Psoas muscle (tissue), 8 donors: ENCODE data around the gene AKAP5. TPM values are rescaled to one million over a fixed set of nuclear protein-coding genes. Genes with fewer than 3 reads are reported as not detected.
A peak's percentile ranks its signal among the peaks of the same experiment; 100 is the strongest.

Experiments used
- ATAC-seq, 4 donors: fragments of 200-7000 bp; cut with Tn5 transposase; one replicate each; pipeline ENCODE4 v1.9.1; 2020; ENCODE audit warnings: moderate library complexity in 3 of 4, mild to moderate bottlenecking in 2 of 4
- DNase-seq, 2 donors: peaks; one replicate each; pipeline ENCODE4 v3.0.0-alpha.2; 2020
- H3K27ac ChIP-seq: fragments of 200-600 bp; one replicate; pipeline ENCODE4 v1.8.0; 2022
- H3K27me3 ChIP-seq, 3 donors: fragments of 200-600 bp in 1 of 3; one replicate each; pipeline versions ENCODE4 v1.6.1 to v1.8.0; 2013 to 2022; ENCODE audit warnings: low read length in 2 of 3, mild to moderate bottlenecking in 2 of 3, moderate library complexity in 1 of 3; ENCODE audit not compliant: insufficient read depth in 3 of 3
- H3K36me3 ChIP-seq, 2 donors: fragments of 200-600 bp in 1 of 2; one replicate each; pipeline versions ENCODE4 v1.6.1 to v1.8.0; 2013 to 2022; ENCODE audit warnings: low read depth in 1 of 2, mild to moderate bottlenecking in 1 of 2, moderate library complexity in 1 of 2; ENCODE audit not compliant: insufficient read depth in 1 of 2
- H3K4me1 ChIP-seq: fragments of 200-600 bp; one replicate; pipeline ENCODE4 v1.8.0; 2022
- H3K4me3 ChIP-seq: fragments of 200-600 bp; one replicate; pipeline ENCODE4 v1.8.0; 2022; ENCODE audit warnings: mild to moderate bottlenecking
- H3K9me3 ChIP-seq: fragments of 200-600 bp; one replicate; pipeline ENCODE4 v1.8.0; 2022
- CTCF ChIP-seq: fragments of 200-600 bp; IDR thresholded peaks from one replicate; pipeline ENCODE4 v1.8.0; 2022; ENCODE audit warnings: antibody characterized with exemption
- WGBS, 3 donors: extraction: QIAGEN DNeasy Blood & Tissue Kit; methylation state at CpG; one replicate each; pipeline versions ENCODE4 v1.1.6 to v1.1.7; 2013; 5-methylcytosine and 5-hydroxymethylcytosine counted together
- intact Hi-C, 2 donors: fragments of 100-400 bp; cut with DNase I; formaldehyde crosslinking; loops; one replicate each; pipeline versions ENCODE4 v1.11.0 to v1.14.2; 2022
- polyA plus RNA-seq, 3 donors: library from polyadenylated mRNA; stranded (reverse); fragments of 200-250 nt; gene quantifications; one replicate each; pipeline ENCODE4 v1.2.3, GENCODE V29; 2013
- total RNA-seq, 4 donors: library from RNA; stranded (reverse); fragmentation: NEBNext Ultra II Directional in 2 of 4; extraction: Animal tissue kit (Norgen Biotek cat#: 25700) in 2 of 4; gene quantifications; one replicate each; pipeline versions ENCODE4 v1.2.1 to v1.2.4, GENCODE V29; 2021 to 2023
- donor health status: healthy with polysubstance abuse.
- donor health status: DM: no; HTN: no; CAD: no; lungs with moderate emphysema.
- donor health status: Bipolar disorder and iron deficiency.
- donor health status: healthy.
- donor health status: DM: yes; HTN: yes; CAD: no.
- donor health status: DM: no; HTN: no; CAD: no.
- donor health status: DM: no; HTN: no; CAD: no.
- donor health status: DM: yes; HTN: yes; CAD: no.

Gene AKAP5
- total and polyA plus RNA-seq, 7 donors: 0.01 to 0.18 (median 0.08) TPM

GRCh38 chr14:64419003-64419402, 46.3 kb upstream of the AKAP5 start:
- Histone ChIP-seq H3K4me1 (peaks cover 5% of the 10 kb centered on the region), H3K27me3 (no peaks in the 10 kb centered on the region), H3K9me3 (no peaks in the 10 kb centered on the region), H3K36me3 (peaks cover 0 to 78% of the 10 kb centered on the region in 2 donors), H3K4me3 (no peak overlapping the region), H3K27ac (no peak overlapping the region)
- intact Hi-C loops: no loop called here
- no peak for DNase-seq
- no peak for TF ChIP-seq CTCF
- WGBS, 3 donors: 68 to 82% (median 72%) methylated on average over 7 of the region's 7 CpGs
- no peak for ATAC-seq

GRCh38 chr14:64421166-64421565, 44.1 kb upstream of the AKAP5 start:
- intact Hi-C loops: no loop called here
- H3K27ac ChIP-seq: peak overlapping the region; percentile 60
- H3K4me3 ChIP-seq: no peak overlapping the region
- H3K9me3 ChIP-seq: no peaks in the 10 kb centered on the region
- peaks cover 3 to 83% of the 10 kb centered on the region in 2 donors for H3K36me3 ChIP-seq
- WGBS, 3 donors: 27 to 39% (median 34%) methylated on average over 8 of the region's 8 CpGs
- TF ChIP-seq CTCF: no peak
- no peaks in the 10 kb centered on the region for H3K27me3 ChIP-seq
- peak; percentile 87 to 94 (median 92) for ATAC-seq
- H3K4me1 ChIP-seq: peaks cover 5% of the 10 kb centered on the region
- peak; percentile 33 to 62 for DNase-seq

- Histone ChIP-seq H3K36me3 (peaks cover 3 to 83% of the 10 kb centered on the region in 2 donors), H3K27me3 (no peaks in the 10 kb centered on the region), H3K27ac (no peak overlapping the region), H3K4me3 (no peak overlapping the region), H3K9me3 (no peaks in the 10 kb centered on the region), H3K4me1 (peaks cover 5% of the 10 kb centered on the region)
- no peak for TF ChIP-seq CTCF
- 94 to 100% (median 95%) methylated on average over 1 of the region's 1 CpG for WGBS, 3 donors
- intact Hi-C loops: no loop called here
- ATAC-seq: no peak
- no peak for DNase-seq
These were observed 43.3 kb upstream of the AKAP5 start for GRCh38 chr14:64422005-64422404.

DNA sequence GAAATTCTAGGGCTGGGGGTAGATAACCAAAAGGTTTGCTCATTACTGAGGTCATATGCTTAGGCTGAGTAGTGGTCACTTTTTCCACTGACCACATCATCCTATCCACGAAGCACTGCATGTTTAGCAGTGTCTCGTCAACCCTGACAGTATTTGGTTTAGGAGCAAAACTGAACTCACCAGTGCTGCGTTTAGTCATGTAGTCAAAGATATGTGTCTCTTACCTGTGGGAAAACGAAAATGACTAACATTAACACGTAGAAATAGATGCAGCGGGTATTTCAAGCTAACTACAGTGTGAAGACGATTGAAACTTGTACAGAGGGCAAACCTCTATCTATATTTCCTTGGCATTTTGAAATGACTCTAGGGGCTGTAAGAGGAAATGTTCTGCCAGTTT, 42.5 kb upstream of the AKAP5 start:
- no peak overlapping the region for H3K4me3 ChIP-seq
- TF ChIP-seq CTCF: no peak
- peaks cover 5% of the 10 kb centered on the region for H3K4me1 ChIP-seq
- 85 to 95% (median 90%) methylated on average over 7 of the region's 7 CpGs for WGBS, 3 donors
- no peak overlapping the region for H3K27ac ChIP-seq
- H3K9me3 ChIP-seq: no peaks in the 10 kb centered on the region
- no peaks in the 10 kb centered on the region for H3K27me3 ChIP-seq
- no peak for DNase-seq
- ATAC-seq: no peak
- intact Hi-C loops: no loop called here
- peaks cover 3 to 83% of the 10 kb centered on the region in 2 donors for H3K36me3 ChIP-seq

- no peak overlapping the region for H3K4me3 ChIP-seq
- no peak for DNase-seq
- H3K27ac ChIP-seq: no peak overlapping the region
- no peak for TF ChIP-seq CTCF
- no peaks in the 10 kb centered on the region for H3K27me3 ChIP-seq
- intact Hi-C loops: no loop called here
- no peaks in the 10 kb centered on the region for H3K9me3 ChIP-seq
- peaks cover 5% of the 10 kb centered on the region for H3K4me1 ChIP-seq
- ATAC-seq: no peak
- WGBS, 3 donors: 94 to 97% (median 97%) methylated on average over 6 of the region's 6 CpGs
- peaks cover 3 to 83% of the 10 kb centered on the region in 2 donors for H3K36me3 ChIP-seq
These were observed 41.3 kb upstream of the AKAP5 start for GRCh38 chr14:64423987-64424386.
